K562 (cell line): Measurements from ENCODE around the gene BNIP5. TPM values are rescaled to one million over a fixed set of nuclear protein-coding genes. Genes with fewer than 3 reads are reported as not detected.

Experiments used
- ATAC-seq: fragments of 200-7000 bp; cut with Tn5 transposase; 3 replicates; pipeline ENCODE4 v1.9.1; 2020; ENCODE audit warnings: moderate library complexity
- BruUV-seq: library from RNA; stranded (reverse); fragments of 400-500 nt; replicated peaks from 2 replicates; lab custom pipeline; 2021; lab: Mats Ljungman, UMichigan
- CTCF ChIA-PET: fragments of 300-600 bp; formaldehyde crosslinking; extraction: SDS; loops from one replicate; lab custom pipeline; 2021; ENCODE audit warnings: low intra/inter-chr PET ratio; lab: Yijun Ruan, JAX
- POLR2A ChIA-PET: fragments of 300-600, 350-650 bp; sonication (Branson Sonifier 250); formaldehyde crosslinking; extraction: SDS; loops from one replicate; lab custom pipeline; 2021; ENCODE audit warnings: antibody characterized with exemption, inconsistent platforms; lab: Yijun Ruan, JAX
- DNase-seq, 4 experiments: peaks; one replicate each; pipeline versions ENCODE4 v3.0.0 to v3.0.0-alpha.2; 2011 to 2018; ENCODE audit warnings: low spot score in 3 of 4, mixed read lengths in 3 of 4; ENCODE audit errors: extremely low read depth in 1 of 4
- FAIRE-seq: peaks from 2 replicates; lab custom pipeline; 2011; peaks lifted over from hg19 to GRCh38; lab: Jason Lieb, UNC
- H2AFZ ChIP-seq: 2 replicates; pipeline ENCODE4 v1.6.0; 2011; ENCODE audit warnings: low read depth, low read length, control low read depth, inconsistent platforms
- H3K27ac ChIP-seq: fragments of 200-600 bp; 3 replicates; pipeline ENCODE4 v1.8.0; 2011; ENCODE audit warnings: low read depth, mild to moderate bottlenecking, control low read depth, inconsistent platforms, low read length, moderate library complexity, mixed read lengths; ENCODE audit errors: extremely low read depth
- H3K27me3 ChIP-seq, 2 experiments: fragments of 300-600 bp in 1 of 2; 2 replicates in 1 of 2; 3 replicates in 1 of 2; pipeline versions ENCODE4 v1.6.0 to v1.8.0; 2011; ENCODE audit warnings: inconsistent platforms in 2 of 2, low read length in 2 of 2, mild to moderate bottlenecking in 1 of 2, mixed read lengths in 1 of 2, moderate library complexity in 1 of 2; ENCODE audit not compliant: control insufficient read depth in 2 of 2, insufficient read depth in 2 of 2
- H3K36me3 ChIP-seq: fragments of 300-600 bp; 3 replicates; pipeline ENCODE4 v1.8.0; 2011; ENCODE audit warnings: mild to moderate bottlenecking, low read length, inconsistent platforms; ENCODE audit not compliant: control insufficient read depth, insufficient read depth
- H3K4me1 ChIP-seq, 2 experiments: fragments of 200-600 bp in 1 of 2; replicated peaks in 1 of 2; 2 replicates in 1 of 2; 3 replicates in 1 of 2; pipeline versions ENCODE4 v1.5.1 to v1.8.0; 2011; ENCODE audit warnings: inconsistent platforms in 2 of 2, low read length in 2 of 2, mild to moderate bottlenecking in 1 of 2, mixed read lengths in 1 of 2, moderate library complexity in 1 of 2; ENCODE audit not compliant: control insufficient read depth in 2 of 2, insufficient read depth in 2 of 2
- H3K4me2 ChIP-seq: 2 replicates; pipeline ENCODE4 v1.6.1; 2011; ENCODE audit warnings: low read length, control low read depth, inconsistent platforms, mixed read lengths; ENCODE audit not compliant: insufficient read depth
- H3K4me3 ChIP-seq: fragments of 200-600 bp; sonication (generic), shearing (Covaris generic); 2 replicates; pipeline ENCODE4 v1.5.1; 2016; ENCODE audit warnings: control low read depth, inconsistent platforms
- H3K79me2 ChIP-seq: fragments of 200-600 bp; 3 replicates; pipeline ENCODE4 v1.8.0; 2011; ENCODE audit warnings: low read length, inconsistent platforms; ENCODE audit not compliant: control insufficient read depth, insufficient read depth
- H3K9ac ChIP-seq, 2 experiments: 2 replicates each; pipeline versions ENCODE4 v1.6.0 to v1.6.1; 2011; ENCODE audit warnings: low read depth in 2 of 2, low read length in 2 of 2, control low read depth in 1 of 2, inconsistent platforms in 1 of 2, mild to moderate bottlenecking in 1 of 2, mixed read lengths in 1 of 2; ENCODE audit not compliant: insufficient read depth in 1 of 2
- H3K9me1 ChIP-seq: one replicate; pipeline ENCODE4 v1.6.0; 2011; ENCODE audit warnings: inconsistent platforms, mild to moderate bottlenecking, low read length, moderate library complexity; ENCODE audit not compliant: control insufficient read depth, insufficient read depth
- H3K9me3 ChIP-seq: replicated peaks from 2 replicates; pipeline ENCODE4 v1.5.1; 2011; ENCODE audit warnings: low read depth, low read length, inconsistent platforms; ENCODE audit not compliant: control insufficient read depth, insufficient read depth
- H4K20me1 ChIP-seq: replicated peaks from 2 replicates; pipeline ENCODE4 v1.6.1; 2011; ENCODE audit warnings: low read length, inconsistent platforms, mixed read lengths; ENCODE audit not compliant: control insufficient read depth, insufficient read depth
- CAMTA2 ChIP-seq: fragments of 250-450 bp; sonication (Bioruptor Pico); conservative IDR thresholded peaks from 2 replicates; pipeline ENCODE4 v1.5.1; 2022
- GATA2 ChIP-seq: sonication (generic); formaldehyde crosslinking; IDR thresholded peaks from 2 replicates; pipeline ENCODE4 v1.4.0; 2020; ENCODE audit warnings: mild to moderate bottlenecking, missing genetic modification reagents
- MTA3 ChIP-seq: fragments of 450-650 bp; formaldehyde crosslinking; IDR thresholded peaks from 2 replicates; pipeline ENCODE4 v1.6.1; 2017; ENCODE audit warnings: mild to moderate bottlenecking, borderline replicate concordance
- POLR2B ChIP-seq: fragments of 450-650 bp; IDR thresholded peaks from 2 replicates; pipeline ENCODE4 v1.6.1; 2018; ENCODE audit warnings: low read depth; ENCODE audit not compliant: partially characterized antibody
- SMARCB1 ChIP-seq: IDR thresholded peaks from 2 replicates; pipeline ENCODE4 v1.6.1; 2011; ENCODE audit warnings: improper control_type of control experiment, low read depth; ENCODE audit not compliant: insufficient read length
- STAT5B ChIP-seq: fragments of 250-450 bp; sonication (Bioruptor Pico); IDR thresholded peaks from 2 replicates; pipeline ENCODE4 v1.8.0; 2021; ENCODE audit warnings: mild to moderate bottlenecking, inconsistent platforms
- ZKSCAN1 ChIP-seq: fragments of 150-350 bp; IDR thresholded peaks from 2 replicates; pipeline ENCODE4 v1.6.1; 2016; ENCODE audit warnings: low read depth, low read length
- WGBS: fragments of 100-300 bp; shearing (Covaris generic); methylation state at CpG from one replicate; pipeline ENCODE4 v1.1.6; 2016; ENCODE audit warnings: low coverage, mixed read lengths; ENCODE audit not compliant: insufficient coverage; ENCODE audit errors: missing lambda C conversion rate; 5-methylcytosine and 5-hydroxymethylcytosine counted together
- in situ Hi-C: fragments of 300-500 bp; cut with MboI; formaldehyde crosslinking; loops from 4 replicates; pipeline ENCODE4 v1.15.0; 2018; ENCODE audit warnings: inconsistent platforms, mixed read lengths
- intact Hi-C: fragments of 100-400 bp; cut with micrococcal nuclease; formaldehyde crosslinking; loops from 2 replicates; pipeline ENCODE4 v1.14.2; 2022
- polyA plus RNA-seq, 8 experiments: library from polyadenylated mRNA; depleted of rRNA in 4 of 8; stranded (reverse) in 5 of 8; unstranded in 3 of 8; fragments of >200 nt; fragmentation: Nextera tagmentation in 2 of 8; fragmentation: Illumina TruSeq in 1 of 8; extraction: Ambion mirVana in 2 of 8; extraction: Trizol in 1 of 8; gene quantifications; 2 replicates each; pipeline versions ENCODE4 v1.2.1 to v1.2.3, GENCODE V29; 2011 to 2014; ENCODE audit warnings: inconsistent platforms in 1 of 8, missing spikeins in 1 of 8
- total RNA-seq, 7 experiments: library from RNA; depleted of rRNA in 6 of 7; stranded (reverse); fragments of >200 nt in 6 of 7; fragmentation: Illumina TruSeq in 2 of 7; extraction: Trizol in 2 of 7; gene quantifications; 2 replicates each; pipeline versions ENCODE4 v1.2.1 to v1.2.3, GENCODE V29; 2011 to 2021; ENCODE audit warnings: low replicate concordance in 1 of 7
- TF ChIP-seq, protein P1 (sequence below), 2 experiments: fragments of 450-650 bp; formaldehyde crosslinking in 1 of 2; IDR thresholded peaks; 2 replicates each; pipeline versions ENCODE4 v1.4.0 to v1.6.1; 2014 to 2020; ENCODE audit warnings: mild to moderate bottlenecking in 2 of 2, borderline replicate concordance in 1 of 2, low read depth in 1 of 2

Gene BNIP5
- total and polyA plus RNA-seq, 9 of the 15 experiments (the other 6 are each of a cell fraction or from before 2014, with no cell fraction given) = not detected

GRCh38 chr6:36376183-36376582, 39.5 kb upstream of the BNIP5 start:
- H3K27me3 ChIP-seq = peaks cover 44 to 85% of the 10 kb centered on the region in 2 experiments
- no peak overlapping the region for H3K4me3 ChIP-seq
- H3K9me1 ChIP-seq = no peaks in the 10 kb centered on the region
- no peak overlapping the region for H2AFZ ChIP-seq
- H3K36me3 ChIP-seq = no peaks in the 10 kb centered on the region
- no peaks in the 10 kb centered on the region for H3K9me3 ChIP-seq
- H3K4me1 ChIP-seq = peaks cover 0 to 6% of the 10 kb centered on the region in 2 experiments; a peak in 1 of 5 replicates
- no peaks in the 10 kb centered on the region; the same call in 1 of the 2 replicates for H4K20me1 ChIP-seq
- no peak overlapping the region for H3K9ac ChIP-seq
- H3K27ac ChIP-seq = no peak overlapping the region
- no peaks in the 10 kb centered on the region for H3K79me2 ChIP-seq
- intact Hi-C loops = no loop called here
- TF ChIP-seq SMARCB1 (no peak), MTA3 (no peak), ZKSCAN1 (peak; percentile 88), GATA2 (CRISPR knock-in tag) (no peak), CAMTA2 (CRISPR knock-in tag) (no peak), POLR2B (no peak), STAT5B (CRISPR knock-in tag) (no peak)
- TF ChIP-seq, protein P1, sequence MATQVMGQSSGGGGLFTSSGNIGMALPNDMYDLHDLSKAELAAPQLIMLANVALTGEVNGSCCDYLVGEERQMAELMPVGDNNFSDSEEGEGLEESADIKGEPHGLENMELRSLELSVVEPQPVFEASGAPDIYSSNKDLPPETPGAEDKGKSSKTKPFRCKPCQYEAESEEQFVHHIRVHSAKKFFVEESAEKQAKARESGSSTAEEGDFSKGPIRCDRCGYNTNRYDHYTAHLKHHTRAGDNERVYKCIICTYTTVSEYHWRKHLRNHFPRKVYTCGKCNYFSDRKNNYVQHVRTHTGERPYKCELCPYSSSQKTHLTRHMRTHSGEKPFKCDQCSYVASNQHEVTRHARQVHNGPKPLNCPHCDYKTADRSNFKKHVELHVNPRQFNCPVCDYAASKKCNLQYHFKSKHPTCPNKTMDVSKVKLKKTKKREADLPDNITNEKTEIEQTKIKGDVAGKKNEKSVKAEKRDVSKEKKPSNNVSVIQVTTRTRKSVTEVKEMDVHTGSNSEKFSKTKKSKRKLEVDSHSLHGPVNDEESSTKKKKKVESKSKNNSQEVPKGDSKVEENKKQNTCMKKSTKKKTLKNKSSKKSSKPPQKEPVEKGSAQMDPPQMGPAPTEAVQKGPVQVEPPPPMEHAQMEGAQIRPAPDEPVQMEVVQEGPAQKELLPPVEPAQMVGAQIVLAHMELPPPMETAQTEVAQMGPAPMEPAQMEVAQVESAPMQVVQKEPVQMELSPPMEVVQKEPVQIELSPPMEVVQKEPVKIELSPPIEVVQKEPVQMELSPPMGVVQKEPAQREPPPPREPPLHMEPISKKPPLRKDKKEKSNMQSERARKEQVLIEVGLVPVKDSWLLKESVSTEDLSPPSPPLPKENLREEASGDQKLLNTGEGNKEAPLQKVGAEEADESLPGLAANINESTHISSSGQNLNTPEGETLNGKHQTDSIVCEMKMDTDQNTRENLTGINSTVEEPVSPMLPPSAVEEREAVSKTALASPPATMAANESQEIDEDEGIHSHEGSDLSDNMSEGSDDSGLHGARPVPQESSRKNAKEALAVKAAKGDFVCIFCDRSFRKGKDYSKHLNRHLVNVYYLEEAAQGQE (IDR thresholded peaks at IDR 0.05; ENCODE audit: borderline replicate concordance) = peak; percentile 9; the same call in 1 of the 2 replicates
- TF ChIP-seq, protein P1 (CRISPR knock-in tag; IDR thresholded peaks at IDR 0.05; ENCODE audit: low read depth) = no peak
- TF ChIP-seq, all 486 proteins: peak for 2
- CTCF ChIA-PET = no interaction called here
- no peak for ATAC-seq
- no peak for FAIRE-seq
- POLR2A ChIA-PET = interaction anchor here (0.8 kb wide), 1 partner anchor 9 kb away, joined by 3 read pairs; no protein-coding TSS in a partner anchor
- no TSS peak for BruUV-seq
- 18% methylated on average over 8 of the region's 8 CpGs for WGBS
- no peak for DNase-seq
- in situ Hi-C loops = no loop called here
- H3K4me2 ChIP-seq = no peak overlapping the region
